DOHH2 (cell line): Measurements from ENCODE around the gene SPACA9.

Source experiments
- EZH2phosphoT487 ChIP-seq: fragments of 200-600 bp; sonication (generic); IDR thresholded peaks from 2 replicates; pipeline ENCODE4 v1.6.1; 2017; ENCODE audit warnings: borderline replicate concordance, mild to moderate bottlenecking, antibody characterized with exemption, low read length, moderate library complexity, mixed read lengths
- TF ChIP-seq, protein P1 (sequence below): fragments of 200-600 bp; sonication (generic); IDR thresholded peaks from one replicate; pipeline ENCODE4 v1.5.1; 2014; ENCODE audit warnings: antibody characterized with exemption, mild to moderate bottlenecking, low read depth, low read length; ENCODE audit not compliant: poor library complexity, severe bottlenecking

DNA sequence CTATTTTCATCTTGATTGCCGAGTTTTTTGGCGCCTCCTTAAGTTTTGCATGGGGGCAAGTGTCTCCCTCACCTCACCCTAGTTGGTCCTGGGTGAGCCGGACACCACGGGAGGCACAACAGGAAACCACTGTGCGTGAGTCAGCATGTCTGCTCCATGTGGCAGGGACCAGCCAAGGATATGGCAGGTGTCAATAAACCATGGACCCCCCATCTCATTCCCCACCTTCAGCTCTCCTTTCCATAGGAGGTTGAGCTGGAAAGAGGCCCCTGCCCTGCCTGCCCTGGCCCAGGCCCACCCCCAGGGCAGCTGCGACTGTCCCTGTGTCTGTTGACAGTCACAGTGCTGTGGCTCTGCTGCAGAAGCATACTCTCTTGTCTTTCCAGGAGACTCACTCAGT lies 3.1 kb downstream of the SPACA9 start:
- TF ChIP-seq, protein P1, sequence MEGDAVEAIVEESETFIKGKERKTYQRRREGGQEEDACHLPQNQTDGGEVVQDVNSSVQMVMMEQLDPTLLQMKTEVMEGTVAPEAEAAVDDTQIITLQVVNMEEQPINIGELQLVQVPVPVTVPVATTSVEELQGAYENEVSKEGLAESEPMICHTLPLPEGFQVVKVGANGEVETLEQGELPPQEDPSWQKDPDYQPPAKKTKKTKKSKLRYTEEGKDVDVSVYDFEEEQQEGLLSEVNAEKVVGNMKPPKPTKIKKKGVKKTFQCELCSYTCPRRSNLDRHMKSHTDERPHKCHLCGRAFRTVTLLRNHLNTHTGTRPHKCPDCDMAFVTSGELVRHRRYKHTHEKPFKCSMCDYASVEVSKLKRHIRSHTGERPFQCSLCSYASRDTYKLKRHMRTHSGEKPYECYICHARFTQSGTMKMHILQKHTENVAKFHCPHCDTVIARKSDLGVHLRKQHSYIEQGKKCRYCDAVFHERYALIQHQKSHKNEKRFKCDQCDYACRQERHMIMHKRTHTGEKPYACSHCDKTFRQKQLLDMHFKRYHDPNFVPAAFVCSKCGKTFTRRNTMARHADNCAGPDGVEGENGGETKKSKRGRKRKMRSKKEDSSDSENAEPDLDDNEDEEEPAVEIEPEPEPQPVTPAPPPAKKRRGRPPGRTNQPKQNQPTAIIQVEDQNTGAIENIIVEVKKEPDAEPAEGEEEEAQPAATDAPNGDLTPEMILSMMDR = no peak
- no peak for TF ChIP-seq EZH2phosphoT487
